Heart right ventricle (tissue), 16 donors: ENCODE measurements around the gene B3GALT5. TPM values are rescaled to one million over a fixed set of nuclear protein-coding genes. Genes with fewer than 3 reads are reported as not detected.

Source experiments
- ATAC-seq, 8 donors: fragments of 200-7000 bp; cut with Tn5 transposase; one replicate each; pipeline ENCODE4 v1.9.1; 2020; ENCODE audit warnings: mild to moderate bottlenecking in 8 of 8, moderate library complexity in 8 of 8, moderate number of reproducible peaks in 1 of 8
- DNase-seq, 2 donors: peaks; one replicate each; pipeline ENCODE4 v3.0.0-alpha.2; 2020
- H3K27ac ChIP-seq, 10 donors: fragments of 200-600 bp; sonication (generic) in 2 of 10; one replicate each; pipeline versions ENCODE4 v1.5.0 to v1.8.0; 2020 to 2022; ENCODE audit warnings: mild to moderate bottlenecking in 3 of 10
- H3K27me3 ChIP-seq, 7 donors: fragments of 200-600 bp; one replicate each; pipeline ENCODE4 v1.8.0; 2021 to 2022; ENCODE audit warnings: mild to moderate bottlenecking in 2 of 7
- H3K36me3 ChIP-seq, 9 donors: fragments of 200-600 bp; sonication (generic) in 1 of 9; one replicate each; pipeline versions ENCODE4 v1.5.0 to v1.8.0; 2020 to 2022; ENCODE audit warnings: mild to moderate bottlenecking in 2 of 9
- H3K4me1 ChIP-seq, 9 donors: fragments of 200-600 bp; sonication (generic) in 1 of 9; one replicate each; pipeline versions ENCODE4 v1.5.0 to v1.8.0; 2020 to 2022; ENCODE audit warnings: mild to moderate bottlenecking in 4 of 9
- H3K4me3 ChIP-seq, 10 donors: fragments of 200-600 bp; sonication (generic) in 2 of 10; one replicate each; pipeline versions ENCODE4 v1.5.0 to v1.8.0; 2020 to 2022; ENCODE audit warnings: mild to moderate bottlenecking in 7 of 10, moderate library complexity in 2 of 10
- H3K9me3 ChIP-seq, 11 donors: fragments of 200-600 bp in 10 of 11; sonication (generic) in 2 of 11; one replicate each; pipeline versions ENCODE4 v1.5.0 to v1.8.0; 2013 to 2022; ENCODE audit warnings: mild to moderate bottlenecking in 2 of 11, control low read depth in 1 of 11, moderate library complexity in 1 of 11
- CTCF ChIP-seq, 9 donors: fragments of 200-600 bp; sonication (generic) in 2 of 9; IDR thresholded peaks; one replicate each; pipeline versions ENCODE4 v1.5.0 to v1.8.0; 2021 to 2022; ENCODE audit warnings: antibody characterized with exemption in 9 of 9, mild to moderate bottlenecking in 5 of 9, moderate library complexity in 1 of 9
- WGBS, 2 donors: extraction: QIAGEN DNeasy Blood & Tissue Kit; methylation state at CpG; one replicate each; pipeline ENCODE4 v1.1.7; 2013; ENCODE audit warnings: inconsistent platforms in 1 of 2; 5-methylcytosine and 5-hydroxymethylcytosine counted together
- intact Hi-C, 10 donors: fragments of 100-400 bp; cut with DNase I; formaldehyde crosslinking; loops; one replicate each; pipeline versions ENCODE4 v1.11.1 to v1.14.2; 2022
- polyA plus RNA-seq, 2 donors: library from polyadenylated mRNA; stranded (reverse); fragments of 200-250 nt; gene quantifications; one replicate each; pipeline ENCODE4 v1.2.3, GENCODE V29; 2013
- total RNA-seq, 10 donors: library from RNA; stranded (reverse); fragmentation: NEBNext Ultra II Directional in 3 of 10; extraction: Animal tissue kit (Norgen Biotek cat#: 25700) in 3 of 10; gene quantifications; one replicate each; pipeline versions ENCODE4 v1.2.1 to v1.2.4, GENCODE V29; 2021 to 2023
- donor health status: Arrhythmogenic right ventricular cardiomyopathy.
- donor health status: ischemic (EF 13 %, LVEDD 7.1; RV severe dilation, severe dysfunction).
- donor health status: healthy with polysubstance abuse.
- donor health status: DM: no; HTN: yes; CAD: no.
- donor health status: DM: no; HTN: no; CAD: no.
- donor health status: ischemic (EF 25% LVEDD 6.9; RV normal size, moderate dysfunction).
- donor health status: ischemic (EF 25% LVEDD 5.7; RV mildly dilated, moderate dysfunction).
- donor health status: healthy.
- donor health status: DM: yes; HTN: yes; CAD: no.
- donor health status: Ischemic cardiomyopathy.
- donor health status: ischemic (EF 35%, LVEDD 5.7; RV mildly dilated, moderate dysfunction).
- donor health status: nonischemic (EF 11% LVEDD 7.7; RV severe dilation, severe dysfunction).
- donor health status: DM: yes; HTN: yes; CAD: no.
- donor health status: PGD.
- donor health status: ischemic (EF 29% LVEDD 5.4; RV normal size, mild dysfunction).
- donor health status: nonischemic (EF 23%, LVEDD 6.1; RV moderate dilation, normal function).

B3GALT5 gene
- total and polyA plus RNA-seq, 12 donors = under 0.01 to 0.81 (median 0.15) TPM; not detected in 1

- WGBS, 2 donors = 79 to 85% methylated on average over 11 of the region's 11 CpGs
- Histone ChIP-seq H3K27ac (no peak overlapping the region), H3K27me3 (no peaks in the 10 kb centered on the region), H3K4me1 (peaks cover 0 to 18% (median 10%) of the 10 kb centered on the region in 9 donors), H3K36me3 (no peaks in the 10 kb centered on the region), H3K4me3 (no peak overlapping the region), H3K9me3 (peaks cover 0 to 25% (median 8%) of the 10 kb centered on the region in 11 donors)
- intact Hi-C loops = no loop called here
- ATAC-seq (no peak), DNase-seq (no peak)
- no peak for TF ChIP-seq CTCF (IDR thresholded peaks at IDR 0.05)
These were observed 42.8 kb downstream of the B3GALT5 start for GRCh38 chr21:39655589-39655988.

- ATAC-seq (no peak), DNase-seq (no peak)
- TF ChIP-seq CTCF (IDR thresholded peaks at IDR 0.05) = no peak
- H3K27me3 ChIP-seq = no peaks in the 10 kb centered on the region
- H3K9me3 ChIP-seq = peaks cover 0 to 25% (median 8%) of the 10 kb centered on the region in 11 donors
- intact Hi-C loops = no loop called here
- H3K27ac ChIP-seq = no peak overlapping the region
- 73 to 78% methylated on average over 8 of the region's 8 CpGs for WGBS, 2 donors
- H3K4me1 ChIP-seq = peaks cover 0 to 18% (median 14%) of the 10 kb centered on the region in 9 donors
- H3K36me3 ChIP-seq = no peaks in the 10 kb centered on the region
- H3K4me3 ChIP-seq = no peak overlapping the region
These were observed 43.5 kb downstream of the B3GALT5 start for GRCh38 chr21:39656209-39656608.

- 96 to 99% methylated on average over 5 of the region's 5 CpGs for WGBS, 2 donors
- ATAC-seq (no peak), DNase-seq (no peak)
- intact Hi-C loops = no loop called here
- no peaks in the 10 kb centered on the region for H3K27me3 ChIP-seq
- H3K4me1 ChIP-seq = peaks cover 0 to 18% (median 14%) of the 10 kb centered on the region in 9 donors
- TF ChIP-seq CTCF (IDR thresholded peaks at IDR 0.05) = no peak
- H3K9me3 ChIP-seq = peaks cover 0 to 22% (median 8%) of the 10 kb centered on the region in 11 donors
- H3K4me3 ChIP-seq = no peak overlapping the region
- H3K27ac ChIP-seq = no peak overlapping the region
- no peaks in the 10 kb centered on the region for H3K36me3 ChIP-seq
These were observed 44.5 kb downstream of the B3GALT5 start for GRCh38 chr21:39657091-39657689.

GRCh38 chr21:39658066-39658465 lies 45.3 kb downstream of the B3GALT5 start:
- Histone ChIP-seq H3K27me3 (no peaks in the 10 kb centered on the region), H3K9me3 (peaks cover 0 to 13% (median 4%) of the 10 kb centered on the region in 11 donors), H3K4me3 (no peak overlapping the region), H3K27ac (no peak overlapping the region), H3K4me1 (peaks cover 0 to 18% (median 14%) of the 10 kb centered on the region in 9 donors), H3K36me3 (no peaks in the 10 kb centered on the region)
- ATAC-seq (no peak), DNase-seq (no peak)
- intact Hi-C loops = no loop called here
- 93 to 97% methylated on average over 2 of the region's 2 CpGs for WGBS, 2 donors
- TF ChIP-seq CTCF (IDR thresholded peaks at IDR 0.05) = no peak
